H1 (cell line): ENCODE data around the gene TBC1D30. TPM values are rescaled to one million over a fixed set of nuclear protein-coding genes. Genes with fewer than 3 reads are reported as not detected.

Source experiments
- E2F6 ChIP-seq: IDR thresholded peaks from 2 replicates; pipeline ENCODE4 v1.6.1; 2012; ENCODE audit warnings: inconsistent platforms
- KDM5A ChIP-seq: fragments of 200-600 bp; IDR thresholded peaks from 2 replicates; pipeline ENCODE4 v1.7.1; 2012; ENCODE audit warnings: mild to moderate bottlenecking, low read length, inconsistent platforms, mixed read lengths
- NRF1 ChIP-seq: IDR thresholded peaks from 2 replicates; pipeline ENCODE4 v1.6.1; 2011; ENCODE audit warnings: mild to moderate bottlenecking, low read depth, low read length, improper control_type of control experiment
- POLR2AphosphoS5 ChIP-seq: IDR thresholded peaks from 2 replicates; pipeline ENCODE4 v1.6.1; 2011; ENCODE audit warnings: low read depth, low read length
- POU5F1 ChIP-seq: IDR thresholded peaks from 2 replicates; pipeline ENCODE4 v1.6.1; 2011; ENCODE audit warnings: low read depth, mild to moderate bottlenecking, low read length, moderate library complexity
- RFX5 ChIP-seq: IDR thresholded peaks from 2 replicates; pipeline ENCODE4 v1.6.1; 2011; ENCODE audit warnings: low read depth, low read length, improper control_type of control experiment, borderline replicate concordance
- RNF2 ChIP-seq: fragments of 200-900, 300-1000 bp; sonication (generic); IDR thresholded peaks from 2 replicates; pipeline ENCODE4 v1.7.1; 2016; ENCODE audit warnings: borderline replicate concordance, low read depth, mild to moderate bottlenecking, antibody characterized with exemption, low read length; ENCODE audit not compliant: poor library complexity, severe bottlenecking; ENCODE audit errors: missing control alignments
- SIN3A ChIP-seq, 2 experiments: IDR thresholded peaks in 1 of 2; conservative IDR thresholded peaks in 1 of 2; 2 replicates each; pipeline ENCODE4 v1.6.1; 2011 to 2012; ENCODE audit warnings: low read length in 2 of 2, improper control_type of control experiment in 1 of 2, low read depth in 1 of 2, mild to moderate bottlenecking in 1 of 2
- SP4 ChIP-seq: IDR thresholded peaks from 2 replicates; pipeline ENCODE4 v1.6.1; 2012; ENCODE audit warnings: low read length, inconsistent platforms
- USF2 ChIP-seq: IDR thresholded peaks from 2 replicates; pipeline ENCODE4 v1.6.1; 2011; ENCODE audit warnings: low read length, improper control_type of control experiment
- polyA plus RNA-seq, 7 experiments: library from polyadenylated mRNA; depleted of rRNA in 3 of 7; stranded (reverse) in 5 of 7; unstranded in 2 of 7; fragments of >200 nt in 5 of 7; fragments of 200-250 nt in 2 of 7; gene quantifications; 1 replicate in 5 of 7; 2 replicates in 1 of 7; 4 replicates in 1 of 7; pipeline versions ENCODE4 v1.2.1 to v1.2.3, GENCODE V29; 2011 to 2013; ENCODE audit warnings: missing spikeins in 2 of 7, mixed read lengths in 2 of 7
- total RNA-seq: library from RNA; stranded (reverse); fragmentation: NEBNext Ultra II Directional; extraction: Animal tissue kit (Norgen Biotek cat#: 25700); gene quantifications from 2 replicates; pipeline ENCODE4 v1.2.1, GENCODE V29; 2021

TBC1D30 gene
- total and polyA plus RNA-seq, 2 of the 8 experiments (the other 6 are each of a cell fraction or from before 2014, with no cell fraction given) = 2.8 to 5.5 TPM

DNA sequence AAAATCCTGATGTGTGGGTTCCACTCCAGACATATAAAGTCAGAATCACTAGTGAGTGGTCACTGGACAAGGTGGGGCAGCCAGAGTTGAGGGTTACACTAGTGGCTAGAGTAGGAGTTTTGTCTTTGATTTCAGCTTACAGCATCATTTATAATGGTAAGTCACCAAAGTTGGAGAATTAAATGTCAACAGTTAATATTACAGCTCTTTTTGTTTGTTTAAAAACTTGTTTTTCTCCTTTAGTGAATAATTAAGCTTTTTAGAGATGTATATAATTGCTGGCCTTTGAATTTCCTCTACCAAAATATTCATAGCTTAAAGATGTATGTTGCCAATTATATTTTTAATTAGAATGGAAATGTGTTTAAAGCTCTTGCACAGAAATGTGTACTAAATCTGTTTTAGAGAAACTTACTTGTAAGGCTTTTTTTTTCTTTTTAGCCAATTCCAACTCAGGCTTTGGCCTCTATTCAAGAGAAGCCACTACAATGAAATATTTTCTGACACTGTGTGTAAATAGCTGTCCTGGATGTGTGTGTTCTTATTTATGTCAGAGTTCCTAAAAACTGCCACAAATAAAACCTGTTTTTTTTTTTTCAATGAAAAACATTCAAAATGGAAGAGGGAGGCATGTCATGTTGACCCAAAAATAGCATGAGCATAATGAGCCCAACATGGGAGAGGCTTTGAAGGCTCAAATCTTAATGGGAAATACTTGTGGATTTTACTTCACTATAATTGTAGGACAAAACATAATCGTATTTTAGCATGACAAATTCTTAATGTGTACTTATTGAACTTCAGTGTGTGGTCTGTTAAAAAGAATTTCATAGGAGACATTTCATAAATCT is 92.2 kb downstream of the TBC1D30 start (continued):
- TF ChIP-seq RNF2 (no peak), POLR2AphosphoS5 (no peak), E2F6 (no peak), SIN3A (conservative IDR thresholded peaks at IDR 0.05 in 1 of 2, IDR thresholded peaks at IDR 0.05 in 1 of 2; ENCODE audit: low read depth in 1 of 2, low read length in 2 of 2) (no peak), NRF1 (no peak), POU5F1 (no peak), USF2 (no peak), SP4 (no peak), RFX5 (no peak), KDM5A (no peak)
